Colonic mucosa (tissue), 4 donors: ENCODE measurements around the gene UBE2G2. TPM values are rescaled to one million over a fixed set of nuclear protein-coding genes. Genes with fewer than 3 reads are reported as not detected.

Experiments used
- DNase-seq: peaks from one replicate; pipeline ENCODE4 v3.0.0-alpha.2; 2020
- H3K27ac ChIP-seq: fragments of 200-600 bp; one replicate; pipeline ENCODE4 v1.8.0; 2021
- H3K27me3 ChIP-seq: fragments of 200-600 bp; one replicate; pipeline ENCODE4 v1.8.0; 2021
- H3K36me3 ChIP-seq: fragments of 200-600 bp; one replicate; pipeline ENCODE4 v1.8.0; 2021
- H3K4me1 ChIP-seq: fragments of 200-600 bp; one replicate; pipeline ENCODE4 v1.8.0; 2021; ENCODE audit warnings: mild to moderate bottlenecking
- H3K4me3 ChIP-seq: fragments of 200-600 bp; one replicate; pipeline ENCODE4 v1.8.0; 2021
- H3K9ac ChIP-seq, 2 donors: one replicate each; pipeline ENCODE4 v1.7.0; 2013; ENCODE audit warnings: control low read depth in 2 of 2, low read depth in 2 of 2, low read length in 2 of 2
- H3K9me3 ChIP-seq: fragments of 200-600 bp; one replicate; pipeline ENCODE4 v1.8.0; 2021
- CTCF ChIP-seq: fragments of 200-600 bp; IDR thresholded peaks from one replicate; pipeline ENCODE4 v1.8.0; 2022; ENCODE audit warnings: antibody characterized with exemption, mild to moderate bottlenecking
- intact Hi-C: fragments of 100-400 bp; cut with DNase I; formaldehyde crosslinking; loops from one replicate; pipeline ENCODE4 v1.14.1; 2022
- total RNA-seq, 2 donors: library from RNA; stranded (reverse); fragmentation: NEBNext Ultra II Directional in 1 of 2; extraction: Animal tissue kit (Norgen Biotek cat#: 25700) in 1 of 2; gene quantifications; one replicate each; pipeline ENCODE4 v1.2.1, GENCODE V29; 2021
- donor health status: healthy.
- donor health status: DM: no; HTN: no; CAD: no.
- donor health status: DM: no; HTN: no; CAD: no.

The UBE2G2 gene
- total RNA-seq, 2 donors from 2014 or later = 50.3 to 76.1 TPM

DNA sequence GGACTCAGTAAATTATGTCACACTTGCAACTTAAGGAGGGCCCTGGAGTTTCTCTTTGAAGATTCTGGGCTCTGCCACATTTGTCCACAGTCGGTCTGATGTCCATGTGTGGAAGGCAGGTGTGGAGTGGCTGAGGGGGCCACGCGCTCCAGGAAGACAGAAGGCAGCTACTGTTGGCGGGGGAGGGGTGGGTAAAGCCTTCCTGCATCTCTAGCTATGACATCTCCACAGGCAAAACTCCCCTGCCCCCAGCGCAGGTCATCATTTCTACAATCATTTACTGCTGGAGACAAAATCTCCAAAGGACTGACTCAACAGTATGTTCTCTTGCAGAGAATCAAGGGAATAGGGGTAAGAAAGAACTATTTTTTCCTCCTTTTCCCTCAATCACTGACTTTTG, 78.9 kb downstream of the UBE2G2 start:
- Histone ChIP-seq H3K9ac (no peak overlapping the region), H3K36me3 (no peaks in the 10 kb centered on the region), H3K27me3 (peaks cover 19% of the 10 kb centered on the region), H3K27ac (no peak overlapping the region), H3K9me3 (no peaks in the 10 kb centered on the region), H3K4me1 (no peaks in the 10 kb centered on the region), H3K4me3 (no peak overlapping the region)
- TF ChIP-seq CTCF = no peak
- DNase-seq = no peak
- intact Hi-C loops = no loop called here

- Histone ChIP-seq H3K36me3 (no peaks in the 10 kb centered on the region), H3K4me3 (no peak overlapping the region), H3K27me3 (peaks cover 19% of the 10 kb centered on the region), H3K9ac (no peak overlapping the region), H3K4me1 (no peaks in the 10 kb centered on the region), H3K27ac (no peak overlapping the region), H3K9me3 (no peaks in the 10 kb centered on the region)
- DNase-seq = no peak
- intact Hi-C loops = no loop called here
- no peak for TF ChIP-seq CTCF
Measured at GRCh38 chr21:44720170-44720569, 81.5 kb downstream of the UBE2G2 start.

Other genes with a start within 250 kb of the UBE2G2 start
- not detected for gene KRTAP10-3, start 243.0 kb downstream of the UBE2G2 start, total RNA-seq
- not detected for gene KRTAP10-4, start 228.1 kb downstream of the UBE2G2 start, total RNA-seq
- not detected for gene KRTAP10-5, start 221.2 kb downstream of the UBE2G2 start, total RNA-seq
- not detected for gene KRTAP10-6, start 209.3 kb downstream of the UBE2G2 start, total RNA-seq
- gene KRTAP10-7, start 201.2 kb downstream of the UBE2G2 start, total RNA-seq = not detected
- not detected for gene KRTAP10-8, start 189.7 kb downstream of the UBE2G2 start, total RNA-seq
- gene KRTAP10-9, start 174.7 kb downstream of the UBE2G2 start, total RNA-seq = not detected
- gene KRTAP10-10, start 164.5 kb downstream of the UBE2G2 start, total RNA-seq = not detected
- not detected for gene KRTAP10-11, start 155.4 kb downstream of the UBE2G2 start, total RNA-seq
- not detected for gene KRTAP12-4, start 147.2 kb downstream of the UBE2G2 start, total RNA-seq
- gene KRTAP12-3, start 143.9 kb downstream of the UBE2G2 start, total RNA-seq = not detected
- gene KRTAP12-2, start 134.9 kb downstream of the UBE2G2 start, total RNA-seq = not detected
- gene KRTAP12-1, start 119.7 kb downstream of the UBE2G2 start, total RNA-seq = not detected
- gene KRTAP10-12, start 104.6 kb downstream of the UBE2G2 start, total RNA-seq = not detected
- gene TSPEAR, start 90.2 kb downstream of the UBE2G2 start, total RNA-seq = not detected
- gene SUMO3, start 16.2 kb upstream of the UBE2G2 start, total RNA-seq = 10 to 100 TPM; 81.3 to 82.8 TPM
- 100 to 1,000 TPM; 218 to 414 TPM for gene PTTG1IP, start 71.9 kb upstream of the UBE2G2 start, total RNA-seq
- gene ITGB2, start 119.1 kb upstream of the UBE2G2 start, total RNA-seq = 10 to 100 TPM; 13.1 to 27.1 TPM
- 10 to 100 TPM; 30.6 to 50.1 TPM for gene SLX9, start 138.2 kb upstream of the UBE2G2 start, total RNA-seq